Measurements from ENCODE around the gene ATXN10. TPM values are rescaled to one million over a fixed set of nuclear protein-coding genes. Genes with fewer than 3 reads are reported as not detected.

Gene ATXN10
- total RNA-seq, 1 experiment from 2014 or later, result 135 TPM

GRCh38 chr22:45640291-45640940, 31.2 kb upstream of the ATXN10 start:
- Histone ChIP-seq H4K20me1 (ENCODE audit: insufficient read depth) (no peaks in the 10 kb centered on the region), H2AFZ (ENCODE audit: low read depth, low read length, poor library complexity, severe bottlenecking) (no peak overlapping the region), H3K4me2 (ENCODE audit: low read length) (0 out of 2 replicates have a peak overlapping the region, but pooled peaks have one; percentile 71), H3K27ac (ENCODE audit: low read depth, low read length) (no peak overlapping the region; the same call in 1 of the 2 replicates), H3K4me3 (replicated peaks in 1 of 2; ENCODE audit: low read depth in 1 of 2, low read length in 2 of 2) (no peak overlapping the region), H3K79me2 (ENCODE audit: insufficient read depth, low read length) (no peaks in the 10 kb centered on the region), H3K9me3 (ENCODE audit: control insufficient read depth in 1 of 2, insufficient read depth in 1 of 2, low read depth in 1 of 2, low read length in 2 of 2) (no peaks in the 10 kb centered on the region), H3K27me3 (ENCODE audit: insufficient read depth, low read length) (no peaks in the 10 kb centered on the region), H3K9ac (ENCODE audit: low read length) (no peak overlapping the region), H3K4me1 (ENCODE audit: control insufficient read depth in 1 of 2, insufficient read depth in 2 of 2, low read length in 2 of 2) (peaks cover 18 to 43% of the 10 kb centered on the region in 2 experiments), H3K36me3 (ENCODE audit: control insufficient read depth in 1 of 2, insufficient read depth in 2 of 2, low read length in 2 of 2) (no peaks in the 10 kb centered on the region), H3K9me2 (ENCODE audit: insufficient read depth) (no peaks in the 10 kb centered on the region)
- intact Hi-C loops (cut with micrococcal nuclease), result loop anchor here (10.0 kb wide), 1 partner anchor 224 kb away; no protein-coding TSS in a partner anchor
- RAD21 ChIA-PET (ENCODE audit: low non-redundant PET in 1 of 2, low total read pairs in 2 of 2, uncharacterized antibody in 2 of 2, unreplicated experiment in 2 of 2), result interaction anchor here in 1 of 2 experiments (0.6 kb wide), 1 partner anchor 337 kb away, joined by 3 read pairs; the partner anchor contains the start of gene WNT7B
- CTCF ChIA-PET, result no interaction called here
- POLR2A ChIA-PET, result interaction anchor here (1.2 kb wide), 1 partner anchor 14 kb away, joined by 5 read pairs; no protein-coding TSS in a partner anchor
- DNase-seq (ENCODE audit: low read depth, low spot score) (no peak), ATAC-seq (no peak)
- TF ChIP-seq ZFX (IDR thresholded peaks at IDR 0.05), result no peak
- TF ChIP-seq MAX (IDR thresholded peaks at IDR 0.05), result no peak
- TF ChIP-seq CTCF (IDR thresholded peaks at IDR 0.05 in 2 of 3, conservative IDR thresholded peaks at IDR 0.05 in 1 of 3; ENCODE audit: borderline replicate concordance in 1 of 3, insufficient read depth in 1 of 3, low read depth in 2 of 3, low read length in 2 of 3), result no peak
- no peak for TF ChIP-seq SRF (IDR thresholded peaks at IDR 0.05; ENCODE audit: low read depth)
- TF ChIP-seq EZH2 (IDR thresholded peaks at IDR 0.05), result no peak
- no peak for TF ChIP-seq CEBPB (IDR thresholded peaks at IDR 0.05; ENCODE audit: low read depth)
- BruUV-seq (replicated peaks), result no TSS peak
